ENCODE measurements around the gene ZDHHC19. TPM values are rescaled to one million over a fixed set of nuclear protein-coding genes. Genes with fewer than 3 reads are reported as not detected.

Gene ZDHHC19
- total and polyA plus RNA-seq, 11 donors, result 0.30 TPM; not detected in 10

DNA sequence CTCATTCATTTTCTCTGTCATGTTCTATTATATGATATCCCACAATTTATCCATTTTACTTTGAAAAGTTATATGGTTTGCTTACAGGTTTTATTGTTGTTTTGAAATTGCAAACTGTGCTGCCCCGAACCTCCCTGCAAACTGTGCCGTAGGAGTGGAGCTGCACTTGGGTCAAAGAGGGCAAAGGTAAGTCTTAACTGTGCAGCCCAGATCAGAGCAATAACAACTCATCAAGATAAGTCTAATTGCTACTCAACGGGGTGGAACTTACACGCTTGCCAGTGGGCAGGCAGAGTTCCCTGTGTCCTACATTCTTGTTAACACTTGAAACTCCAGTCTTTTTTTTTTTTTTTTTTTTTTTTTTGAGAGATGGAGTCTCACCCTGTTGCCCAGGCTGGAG is 33.2 kb downstream of the ZDHHC19 start:
- Histone ChIP-seq H3K27me3 (no peaks in the 10 kb centered on the region), H3K4me3 (no peak overlapping the region), H3K4me1 (peaks cover 0 to 31% (median 0%) of the 10 kb centered on the region in 12 donors), H3K27ac (no peak overlapping the region), H3K36me3 (no peaks in the 10 kb centered on the region), H3K9me3 (no peaks in the 10 kb centered on the region)
- no peak for TF ChIP-seq POLR2A (IDR thresholded peaks at IDR 0.05)
- TF ChIP-seq CTCF (IDR thresholded peaks at IDR 0.05), result no peak
- ATAC-seq (no peak), DNase-seq (no peak)
- 44 to 57% (median 47%) methylated on average over 4 of the region's 4 CpGs for WGBS, 4 donors
- intact Hi-C loops (cut with DNase I), result no loop called here

DNA sequence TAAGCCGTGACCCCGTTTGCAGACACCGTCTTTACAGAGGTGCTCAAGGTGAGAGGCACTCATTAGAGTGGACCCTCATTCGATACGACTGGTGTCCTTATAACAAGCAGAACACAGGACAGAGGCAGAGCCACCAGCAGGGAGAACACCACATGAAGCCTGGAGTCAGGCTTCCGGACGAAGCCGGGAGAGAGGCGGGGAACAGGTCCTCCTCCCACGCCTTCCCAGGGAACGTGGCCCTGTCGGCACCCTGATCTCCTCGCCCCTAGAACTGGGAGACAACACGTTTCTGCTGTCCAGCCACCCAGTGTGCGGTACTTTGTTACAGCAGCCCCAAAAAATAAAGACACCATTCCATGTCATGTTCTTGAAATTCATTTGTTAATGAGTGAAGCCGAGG is 33.6 kb downstream of the ZDHHC19 start:
- Histone ChIP-seq H3K4me3 (no peak overlapping the region), H3K9me3 (no peaks in the 10 kb centered on the region), H3K36me3 (no peaks in the 10 kb centered on the region), H3K4me1 (peaks cover 0 to 30% (median 0%) of the 10 kb centered on the region in 12 donors), H3K27me3 (no peaks in the 10 kb centered on the region), H3K27ac (no peak overlapping the region)
- DNase-seq (no peak), ATAC-seq (no peak)
- WGBS, 4 donors, result 71 to 78% (median 74%) methylated on average over 16 of the region's 16 CpGs
- intact Hi-C loops (cut with DNase I), result no loop called here
- no peak for TF ChIP-seq POLR2A (IDR thresholded peaks at IDR 0.05)
- TF ChIP-seq CTCF (IDR thresholded peaks at IDR 0.05), result no peak

DNA sequence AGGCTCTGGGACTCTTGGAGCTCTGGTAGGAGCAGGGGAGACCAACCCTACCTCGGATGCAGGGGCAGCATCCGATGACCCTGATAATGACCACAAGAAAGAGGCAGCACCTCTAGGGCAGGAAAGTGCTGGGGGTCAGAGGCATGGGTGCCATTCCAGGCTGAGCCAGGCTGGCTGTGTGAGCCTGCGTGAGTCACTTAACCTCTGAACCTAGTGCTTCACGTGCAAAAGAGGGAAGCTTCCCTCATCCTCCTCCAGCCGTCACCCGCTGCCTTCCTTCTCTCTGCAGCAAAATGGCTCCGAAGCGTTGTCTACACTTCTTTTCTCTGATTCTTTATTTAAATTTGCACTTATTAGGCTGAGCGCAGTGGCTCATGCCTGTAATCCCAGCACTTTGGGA is 35.5 kb downstream of the ZDHHC19 start:
- no peaks in the 10 kb centered on the region for H3K9me3 ChIP-seq
- TF ChIP-seq POLR2A (IDR thresholded peaks at IDR 0.05) (no peak), CTCF (IDR thresholded peaks at IDR 0.05) (no peak)
- ATAC-seq (no peak), DNase-seq (no peak)
- H3K4me1 ChIP-seq, result peaks cover 0 to 18% (median 0%) of the 10 kb centered on the region in 12 donors
- H3K27ac ChIP-seq, result no peak overlapping the region
- WGBS, 4 donors, result 78 to 89% (median 83%) methylated on average over 7 to 9 of the region's 9 CpGs
- no peaks in the 10 kb centered on the region for H3K27me3 ChIP-seq
- no peaks in the 10 kb centered on the region for H3K36me3 ChIP-seq
- intact Hi-C loops (cut with DNase I), result no loop called here
- H3K4me3 ChIP-seq, result no peak overlapping the region

- ATAC-seq (no peak), DNase-seq (no peak)
- Histone ChIP-seq H3K4me1 (peaks cover 0 to 17% (median 0%) of the 10 kb centered on the region in 12 donors), H3K9me3 (no peaks in the 10 kb centered on the region), H3K4me3 (no peak overlapping the region), H3K36me3 (no peaks in the 10 kb centered on the region), H3K27ac (no peak overlapping the region), H3K27me3 (no peaks in the 10 kb centered on the region)
- WGBS, 4 donors, result 79 to 85% (median 81%) methylated on average over 17 to 19 of the region's 19 CpGs
- TF ChIP-seq CTCF (IDR thresholded peaks at IDR 0.05) (no peak), POLR2A (IDR thresholded peaks at IDR 0.05) (no peak)
- intact Hi-C loops (cut with DNase I), result no loop called here
These were observed 36.0 kb downstream of the ZDHHC19 start for GRCh38 chr3:196175116-196175625.
